ENCODE data around the gene BPIFB2.

DNA sequence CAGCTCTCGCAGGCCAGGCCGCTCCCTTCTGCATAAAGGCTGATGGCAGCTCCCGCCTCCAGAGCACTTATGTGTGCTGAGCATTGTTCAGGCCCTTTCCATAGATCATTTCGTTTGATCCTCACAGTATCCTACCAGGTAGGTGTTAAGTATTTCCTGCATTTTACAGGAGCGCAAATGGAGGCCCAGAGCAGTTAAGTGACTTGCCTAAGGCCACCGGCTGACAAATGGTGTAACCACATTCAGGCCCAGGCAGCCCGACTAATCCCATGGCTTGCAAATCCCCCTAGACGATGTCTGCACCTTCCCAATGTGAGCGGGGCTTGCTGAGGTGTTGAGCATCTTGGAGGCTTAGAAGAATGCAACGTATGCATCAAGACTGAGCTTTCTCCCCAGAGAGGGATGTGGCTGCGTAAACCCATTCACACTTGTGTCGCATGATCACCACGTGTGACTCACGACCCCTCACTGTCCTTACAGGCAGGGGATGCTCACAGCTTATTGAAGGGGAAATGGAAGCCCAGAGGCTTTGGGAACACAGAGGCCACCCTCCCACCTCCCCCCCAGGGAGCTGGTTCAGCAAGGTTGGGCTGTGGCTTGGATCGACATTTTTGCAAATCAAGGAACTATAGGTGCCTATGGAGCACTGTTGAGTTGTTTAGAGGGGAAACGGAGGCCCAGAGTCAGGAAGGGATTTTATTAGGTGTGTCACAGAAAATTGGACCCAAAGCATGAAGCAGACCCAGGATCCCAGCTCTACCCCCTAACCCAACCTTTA lies 7.0 kb downstream of the BPIFB2 start:
- TF ChIP-seq, protein P1, sequence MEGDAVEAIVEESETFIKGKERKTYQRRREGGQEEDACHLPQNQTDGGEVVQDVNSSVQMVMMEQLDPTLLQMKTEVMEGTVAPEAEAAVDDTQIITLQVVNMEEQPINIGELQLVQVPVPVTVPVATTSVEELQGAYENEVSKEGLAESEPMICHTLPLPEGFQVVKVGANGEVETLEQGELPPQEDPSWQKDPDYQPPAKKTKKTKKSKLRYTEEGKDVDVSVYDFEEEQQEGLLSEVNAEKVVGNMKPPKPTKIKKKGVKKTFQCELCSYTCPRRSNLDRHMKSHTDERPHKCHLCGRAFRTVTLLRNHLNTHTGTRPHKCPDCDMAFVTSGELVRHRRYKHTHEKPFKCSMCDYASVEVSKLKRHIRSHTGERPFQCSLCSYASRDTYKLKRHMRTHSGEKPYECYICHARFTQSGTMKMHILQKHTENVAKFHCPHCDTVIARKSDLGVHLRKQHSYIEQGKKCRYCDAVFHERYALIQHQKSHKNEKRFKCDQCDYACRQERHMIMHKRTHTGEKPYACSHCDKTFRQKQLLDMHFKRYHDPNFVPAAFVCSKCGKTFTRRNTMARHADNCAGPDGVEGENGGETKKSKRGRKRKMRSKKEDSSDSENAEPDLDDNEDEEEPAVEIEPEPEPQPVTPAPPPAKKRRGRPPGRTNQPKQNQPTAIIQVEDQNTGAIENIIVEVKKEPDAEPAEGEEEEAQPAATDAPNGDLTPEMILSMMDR (optimal IDR thresholded peaks at IDR 0.05 in 1 of 3, IDR thresholded peaks at IDR 0.05 in 1 of 3, conservative IDR thresholded peaks at IDR 0.05 in 1 of 3; ENCODE audit: extremely low read depth in 1 of 3, insufficient read depth in 2 of 3, low read length in 3 of 3) = no peak
- TF ChIP-seq EZH2 (IDR thresholded peaks at IDR 0.05; ENCODE audit: low read length) = no peak

Measured in keratinocyte (primary cell).